HL-60/S4 (cell line): ENCODE data around the gene TXLNB.
"Not testable (repeated sequence)": the region's sequence is repeated elsewhere in the genome, so short reads cannot be mapped to it uniquely, and the experiment has no call there.

Source experiments
- in situ Hi-C: fragments of 300-500 bp; cut with MboI; formaldehyde crosslinking; loops from 2 replicates; pipeline ENCODE4 v1.14.3; 2022; ENCODE audit warnings: low sequenced_read_pairs

The TXLNB gene

DNA sequence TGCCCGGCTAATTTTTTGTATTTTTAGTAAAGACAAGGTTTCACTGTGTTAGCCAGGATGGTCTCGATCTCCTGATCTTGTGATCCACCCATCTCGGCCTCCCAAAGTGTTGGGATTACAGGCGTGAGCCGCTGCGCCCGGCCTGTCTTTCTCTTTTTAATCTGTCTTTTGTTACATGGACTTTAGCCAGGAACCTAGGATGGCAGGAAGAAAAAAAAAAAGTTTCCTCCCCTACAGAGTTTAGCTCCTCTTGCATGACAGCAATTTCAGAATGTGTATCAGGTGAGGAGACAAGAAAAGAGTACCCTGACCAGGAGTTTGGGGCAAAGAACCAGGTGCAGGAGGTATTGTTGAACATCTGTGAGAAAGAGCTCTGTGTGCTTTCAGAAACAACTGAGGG, 21.4 kb upstream of the TXLNB start:
- in situ Hi-C loops: no loop called here

- in situ Hi-C loops: no loop called here
Measured at GRCh38 chr6:139311831-139312230, 20.0 kb upstream of the TXLNB start.

DNA sequence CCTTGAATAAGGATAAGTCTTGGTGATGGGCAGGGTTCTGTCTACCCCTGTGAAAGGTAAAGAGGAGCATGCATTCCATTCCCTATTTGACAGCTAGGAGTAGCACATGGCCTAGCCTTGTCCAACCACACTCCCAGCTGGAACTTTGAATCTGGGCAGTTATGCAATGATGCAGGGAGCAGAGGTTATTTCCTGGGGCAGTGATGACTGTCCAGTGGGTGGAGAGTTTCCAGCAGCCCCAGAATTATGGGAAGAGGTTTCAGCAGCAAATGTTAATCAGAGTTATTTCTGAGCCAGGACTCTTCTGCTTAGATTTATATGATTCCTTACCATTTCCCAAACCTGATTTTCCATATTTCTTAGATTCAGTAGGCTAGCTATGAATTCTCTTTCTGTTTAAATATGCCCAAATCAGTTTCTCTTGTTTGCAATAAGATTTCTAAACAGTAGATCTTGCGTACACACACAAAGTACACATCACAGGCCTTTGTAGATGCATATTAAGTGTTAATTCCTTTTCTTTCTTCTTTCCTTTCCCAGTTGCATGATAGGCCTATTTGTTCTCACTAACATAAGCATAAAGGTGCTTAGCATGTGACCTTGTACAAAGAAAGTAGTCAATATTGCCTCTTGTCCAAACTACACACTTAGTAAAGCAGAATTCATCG, 17.3 kb upstream of the TXLNB start:
- in situ Hi-C loops: no loop called here

DNA sequence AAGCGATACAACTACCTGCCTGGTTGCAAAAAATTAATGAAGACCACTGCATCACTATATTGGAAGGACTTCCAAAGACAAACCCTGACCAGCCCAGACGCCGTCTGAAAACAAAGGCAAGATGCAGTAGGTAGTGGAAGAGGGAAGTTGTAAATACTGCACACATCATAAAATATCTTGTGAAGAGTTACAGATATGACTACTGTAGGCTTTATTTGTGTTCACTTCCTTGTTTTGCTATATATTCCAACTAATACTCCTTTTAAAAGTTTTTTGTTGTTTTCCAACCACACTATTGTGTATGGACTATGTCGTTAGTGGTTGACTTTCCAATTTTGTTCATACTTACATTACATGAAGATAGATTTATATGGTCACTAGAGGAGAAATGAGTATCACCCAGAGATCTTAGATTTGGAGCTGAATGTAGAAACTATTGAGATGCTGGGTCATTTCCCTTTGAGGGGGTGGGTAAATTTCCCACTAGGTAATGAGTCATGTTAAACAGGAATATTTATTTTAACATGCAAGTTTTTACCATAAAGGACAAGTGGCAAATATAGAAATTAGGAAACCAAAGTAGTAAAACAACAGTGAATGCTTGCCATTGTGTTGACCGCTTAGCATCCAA, 16.6 kb upstream of the TXLNB start:
- in situ Hi-C loops: no loop called here

DNA sequence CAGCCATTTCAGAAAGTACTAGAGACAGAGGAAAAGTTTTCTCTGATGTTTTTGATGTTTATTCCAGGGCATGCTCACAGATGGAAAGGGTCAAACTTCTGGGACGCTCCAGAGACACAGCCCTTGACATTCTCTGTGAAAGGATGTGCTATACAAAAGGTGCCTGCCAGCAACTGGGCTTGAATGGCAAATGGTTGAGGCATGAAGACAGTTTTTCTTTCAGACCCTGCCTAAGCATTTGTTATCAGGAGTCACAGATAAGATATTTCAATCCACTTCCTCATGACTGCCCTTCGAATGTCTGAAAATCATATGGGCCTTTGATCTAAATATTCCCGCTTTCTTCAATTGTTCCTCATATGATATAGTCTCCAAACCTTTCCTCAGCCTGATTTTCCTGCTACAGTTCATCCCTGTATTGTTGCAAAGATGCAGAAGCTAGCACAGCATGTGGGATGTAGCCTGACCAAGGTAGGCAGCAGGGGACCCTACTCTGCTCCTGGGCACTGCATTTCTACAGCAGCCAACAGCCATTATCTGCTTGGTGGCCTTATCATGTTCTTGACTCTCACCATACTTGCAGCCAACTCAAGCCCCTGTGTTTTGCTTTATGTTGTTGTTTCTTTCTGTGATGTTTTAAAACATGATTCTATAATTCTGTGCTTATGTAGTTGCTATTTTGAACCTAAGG, 14.6 kb upstream of the TXLNB start:
- in situ Hi-C loops: no loop called here

GRCh38 chr6:139303185-139303584, 11.4 kb upstream of the TXLNB start:
- in situ Hi-C loops: no loop called here

DNA sequence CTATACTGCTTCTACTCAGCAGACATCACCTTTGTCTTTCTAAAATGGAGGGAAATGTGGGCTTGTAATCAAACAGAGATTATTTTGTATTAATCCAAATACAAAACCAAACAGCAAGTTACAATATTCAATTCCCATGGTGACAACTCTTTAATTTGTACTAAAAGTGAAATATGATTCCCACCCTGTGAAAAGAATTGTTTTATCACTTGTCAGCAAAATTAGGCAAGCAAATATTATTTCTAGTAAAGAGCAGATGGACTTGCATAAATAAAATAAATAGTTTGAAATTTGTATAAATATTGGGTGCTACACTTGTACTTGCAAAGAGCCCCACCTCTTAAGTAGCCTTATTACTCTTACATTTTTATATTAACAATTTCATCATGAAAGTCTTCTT, 6.1 kb upstream of the TXLNB start:
- in situ Hi-C loops: no loop called here

DNA sequence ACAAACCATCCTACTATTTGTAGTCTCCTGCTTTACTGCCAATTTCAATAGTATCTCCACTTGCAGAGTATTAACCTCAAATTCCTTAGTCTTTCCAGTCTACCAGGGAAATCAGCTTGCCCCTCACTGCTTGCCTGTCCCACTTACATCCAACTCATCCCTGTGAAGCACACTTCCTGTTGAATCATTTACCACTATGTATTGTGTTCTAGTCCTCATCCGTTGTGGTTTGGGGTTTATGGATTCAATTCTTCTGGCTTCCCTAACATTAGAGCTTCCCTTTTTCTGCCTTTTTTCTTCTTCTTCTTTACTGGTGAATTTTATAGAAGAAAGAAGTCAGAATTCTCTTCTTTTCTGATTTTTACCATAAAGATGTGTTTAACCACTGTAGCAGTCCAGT, 5.1 kb upstream of the TXLNB start:
- in situ Hi-C loops: no loop called here

DNA sequence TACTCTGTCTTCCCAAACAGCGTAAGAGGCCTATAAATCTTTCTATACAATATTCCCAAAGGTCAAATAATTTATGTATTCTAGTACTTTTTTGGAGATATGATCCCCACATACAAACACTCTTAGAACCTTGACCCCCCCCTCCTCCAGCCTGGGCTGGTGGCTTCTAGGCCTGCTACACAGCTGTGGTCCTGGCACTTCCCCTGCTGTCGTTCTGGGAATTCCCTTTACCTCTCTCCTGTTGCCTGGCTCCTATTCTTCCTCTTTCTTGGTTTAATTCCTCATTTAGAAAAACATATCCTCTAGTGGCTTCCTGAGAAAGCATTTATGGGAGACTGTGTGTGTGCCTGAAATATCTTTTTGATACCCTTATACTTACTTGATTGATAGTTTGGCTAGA, 4.1 kb upstream of the TXLNB start:
- in situ Hi-C loops: no loop called here

- in situ Hi-C loops: no loop called here
Measured at GRCh38 chr6:139294090-139294489, 2.3 kb upstream of the TXLNB start.

GRCh38 chr6:139293230-139293629, 1.4 kb upstream of the TXLNB start:
- in situ Hi-C loops: not testable (repeated sequence)

DNA sequence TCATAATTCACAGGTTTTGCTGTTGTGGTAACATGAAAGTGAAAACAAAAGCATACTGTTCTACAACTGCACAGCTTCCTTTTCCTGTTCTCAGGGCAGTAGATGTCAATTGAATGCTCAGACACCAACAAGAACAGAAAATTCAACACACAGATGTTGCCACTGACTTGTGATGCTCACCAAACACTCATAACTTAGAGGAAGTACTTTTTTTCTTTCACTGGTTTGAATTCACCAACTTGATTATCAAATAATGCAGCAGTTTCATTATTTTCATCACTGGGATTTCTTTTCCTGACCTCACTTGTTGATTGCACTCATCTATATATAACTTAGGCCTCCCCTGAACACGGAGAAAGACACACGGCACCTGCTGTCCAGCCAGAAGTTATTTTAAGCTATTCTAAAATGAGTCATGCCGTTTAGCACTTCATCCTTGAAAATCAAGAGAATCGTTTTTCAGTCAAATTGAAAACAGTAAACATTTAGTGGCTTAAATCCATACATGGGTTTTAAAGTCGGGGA, 949 bp downstream of the TXLNB start:
- in situ Hi-C loops: no loop called here

DNA sequence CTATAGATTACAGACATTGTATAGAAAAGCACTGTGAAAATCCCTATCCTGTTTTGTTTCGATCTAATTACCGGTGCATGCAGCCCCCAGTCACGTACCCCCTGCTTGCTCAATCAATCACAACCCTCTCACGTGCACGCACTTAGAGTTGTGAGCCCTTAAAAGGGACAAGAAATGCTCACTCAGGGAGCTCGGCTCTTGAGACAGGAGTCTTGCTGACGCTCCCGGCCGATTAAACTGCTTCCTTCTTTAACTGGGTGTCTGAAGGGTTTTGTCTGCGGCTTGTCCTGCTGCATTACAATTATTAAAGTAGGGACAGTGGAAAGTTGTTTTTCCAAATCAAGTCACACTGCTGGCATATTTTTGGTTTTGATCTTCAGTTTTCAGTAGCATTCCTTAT, 2.6 kb downstream of the TXLNB start:
- in situ Hi-C loops: no loop called here

DNA sequence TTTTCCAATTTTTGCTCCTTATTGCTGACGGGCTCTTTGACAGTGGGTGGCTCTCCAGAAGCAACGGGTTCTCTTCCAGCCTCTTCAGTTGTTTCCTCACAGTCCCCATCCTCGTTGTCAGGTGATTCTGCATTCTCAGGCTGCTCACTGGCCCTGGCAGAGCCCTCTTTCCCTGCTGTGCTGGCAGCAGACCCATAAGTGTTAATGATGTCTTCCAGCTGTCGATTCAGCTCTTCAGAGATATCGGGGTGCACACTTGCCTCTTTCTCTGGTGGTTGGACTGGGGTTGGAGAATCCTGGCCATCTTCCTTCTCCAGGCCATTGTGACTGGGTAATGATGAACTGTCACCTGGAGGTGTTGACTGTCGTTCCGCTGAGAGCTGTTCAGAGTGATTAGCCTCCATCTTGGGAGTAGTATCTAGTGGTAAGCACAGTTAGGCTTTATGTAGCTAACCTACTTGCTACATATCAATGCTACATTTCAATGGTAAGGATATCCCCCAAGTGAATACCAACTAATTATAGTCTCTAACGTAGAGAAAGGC, 3.2 kb downstream of the TXLNB start:
- in situ Hi-C loops: no loop called here

- in situ Hi-C loops: no loop called here
Measured at GRCh38 chr6:139287868-139288267, 3.9 kb downstream of the TXLNB start.

- in situ Hi-C loops: not testable (repeated sequence)
Measured at GRCh38 chr6:139286438-139286837, 5.4 kb downstream of the TXLNB start.

DNA sequence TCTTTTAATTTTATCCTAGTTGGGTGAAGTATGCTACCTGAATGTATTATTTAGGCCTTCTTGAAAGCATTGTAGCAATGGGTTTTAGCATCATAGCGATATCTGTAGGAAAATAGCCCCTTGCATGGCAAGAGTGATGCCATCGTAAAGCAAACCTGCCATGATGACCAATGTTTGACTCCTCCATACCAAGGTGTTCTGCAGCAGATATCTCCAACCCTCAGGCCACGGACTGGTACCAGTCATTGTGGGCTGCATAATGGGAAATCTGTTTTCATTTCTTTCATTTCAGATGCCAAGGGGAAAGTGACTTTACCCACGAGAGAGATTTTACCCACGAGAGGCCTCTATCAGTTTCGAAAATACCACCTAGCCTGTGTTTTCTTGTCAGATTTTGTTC, 6.2 kb downstream of the TXLNB start:
- in situ Hi-C loops: no loop called here

DNA sequence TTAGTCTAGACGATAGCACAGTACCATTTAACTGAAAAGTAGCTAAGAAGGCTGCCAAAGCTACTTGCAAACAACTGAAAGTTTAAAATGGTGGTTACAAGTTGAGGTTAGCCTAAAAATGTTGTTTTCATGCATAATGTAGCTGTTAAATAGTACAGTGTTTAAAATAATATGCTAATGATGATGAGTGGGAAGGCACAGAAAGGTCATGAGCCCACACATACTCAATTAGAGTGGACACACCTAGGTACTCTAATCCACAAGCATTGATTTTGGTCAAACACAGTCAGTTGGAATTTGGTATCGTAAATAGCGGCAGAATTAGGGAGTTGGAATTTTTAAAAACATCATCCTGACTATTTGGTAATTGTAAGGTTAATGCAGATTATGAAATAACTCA, 7.0 kb downstream of the TXLNB start:
- in situ Hi-C loops: no loop called here

DNA sequence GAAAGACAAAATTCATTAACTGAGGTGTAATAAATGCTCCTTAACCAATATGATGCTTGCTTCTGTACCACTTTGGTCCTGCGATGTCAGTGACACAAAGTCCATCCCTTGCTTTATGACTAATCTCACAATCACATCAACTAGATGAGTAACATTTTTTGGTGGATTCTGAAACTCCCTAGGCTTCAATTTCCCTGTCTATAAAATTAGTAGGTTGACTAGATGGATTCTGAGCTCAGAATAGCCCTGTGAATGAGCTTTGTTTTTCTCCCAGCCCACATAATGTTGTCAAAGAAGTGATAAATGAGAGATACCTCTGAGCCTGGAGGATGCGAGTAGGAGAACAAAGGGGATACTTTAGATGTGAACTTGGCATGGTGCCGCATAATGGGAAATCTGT, 9.1 kb downstream of the TXLNB start:
- in situ Hi-C loops: no loop called here

GRCh38 chr6:139278190-139278589, 13.6 kb downstream of the TXLNB start:
- in situ Hi-C loops: no loop called here

DNA sequence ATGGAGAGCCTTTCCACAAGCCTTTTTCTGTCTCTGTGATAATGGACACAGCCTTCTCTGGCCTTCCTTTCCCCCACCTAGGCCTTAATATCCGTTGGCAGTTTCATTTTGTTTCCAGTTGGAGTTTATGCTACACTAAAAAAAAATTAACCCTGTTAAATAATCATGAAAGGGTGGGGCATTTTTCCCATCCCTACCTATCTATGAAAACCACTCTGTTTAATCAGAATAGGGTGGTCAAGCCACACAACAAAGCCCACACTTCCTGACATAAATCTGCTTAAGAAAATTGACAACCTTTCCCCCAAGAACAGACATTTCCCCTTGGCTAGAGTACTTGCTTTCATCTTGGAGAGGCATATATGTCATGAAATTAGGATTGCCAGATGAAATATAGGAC, 14.2 kb downstream of the TXLNB start:
- in situ Hi-C loops: no loop called here

DNA sequence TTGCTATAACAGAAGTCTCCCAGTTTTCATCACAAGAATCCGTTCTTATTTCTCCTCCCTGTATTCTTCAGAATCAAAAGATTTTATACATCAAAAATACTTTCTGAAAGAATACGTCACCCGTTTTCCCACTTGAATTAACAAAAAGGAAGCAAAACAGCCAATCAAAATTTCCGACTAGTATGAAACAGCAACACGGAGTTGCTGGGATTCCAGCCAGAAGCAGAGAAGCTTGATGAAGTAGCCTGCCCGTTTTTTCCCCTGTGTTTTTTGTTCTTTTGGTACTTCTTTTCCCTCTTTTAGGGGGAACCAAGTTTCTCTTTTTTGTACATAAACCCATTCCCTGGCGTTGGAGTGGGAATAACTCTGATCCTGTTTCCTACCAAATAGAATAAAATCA, 14.6 kb downstream of the TXLNB start:
- in situ Hi-C loops: no loop called here
